H9 (cell line): ENCODE results near the gene CAPN5. TPM values are rescaled to one million over a fixed set of nuclear protein-coding genes. Genes with fewer than 3 reads are reported as not detected.

Experiments
- DNase-seq: peaks from one replicate; pipeline ENCODE4 v3.0.0-alpha.2; 2017
- H2AFZ ChIP-seq: one replicate; pipeline ENCODE4 v1.6.1; 2013; ENCODE audit warnings: mild to moderate bottlenecking, low read length, control low read depth, moderate library complexity
- H2AK5ac ChIP-seq: 2 replicates; pipeline ENCODE4 v1.6.1; 2013; ENCODE audit warnings: low read length, control low read depth, mixed read lengths; ENCODE audit not compliant: insufficient read length
- H2BK120ac ChIP-seq: one replicate; pipeline ENCODE4 v1.6.1; 2013; ENCODE audit warnings: low read depth, mild to moderate bottlenecking, low read length, control low read depth, inconsistent platforms; ENCODE audit not compliant: poor library complexity, severe bottlenecking
- H2BK12ac ChIP-seq: 2 replicates; pipeline ENCODE4 v1.6.1; 2013; ENCODE audit warnings: low read length, control low read depth, mixed read lengths, low read depth; ENCODE audit not compliant: insufficient read length
- H2BK15ac ChIP-seq: 2 replicates; pipeline ENCODE4 v1.6.1; 2013; ENCODE audit warnings: low read depth, low read length, control low read depth
- H2BK20ac ChIP-seq: one replicate; pipeline ENCODE4 v1.6.1; 2013; ENCODE audit warnings: low read depth, mild to moderate bottlenecking, low read length, control low read depth, inconsistent platforms; ENCODE audit not compliant: poor library complexity, severe bottlenecking
- H2BK5ac ChIP-seq: 2 replicates; pipeline ENCODE4 v1.6.1; 2013; ENCODE audit warnings: low read length, control low read depth, mixed read lengths; ENCODE audit not compliant: insufficient read length
- H3K14ac ChIP-seq: 2 replicates; pipeline ENCODE4 v1.6.1; 2013; ENCODE audit warnings: low read length, control low read depth; ENCODE audit not compliant: insufficient read depth
- H3K18ac ChIP-seq: 2 replicates; pipeline ENCODE4 v1.6.1; 2013; ENCODE audit warnings: low read depth, mild to moderate bottlenecking, mixed read lengths, low read length, control low read depth; ENCODE audit not compliant: insufficient read length
- H3K23ac ChIP-seq: 2 replicates; pipeline ENCODE4 v1.6.1; 2013; ENCODE audit warnings: low read length, control low read depth, mixed read lengths, low read depth; ENCODE audit not compliant: insufficient read length
- H3K23me2 ChIP-seq: 2 replicates; pipeline ENCODE4 v1.6.1; 2013; ENCODE audit warnings: low read depth, mild to moderate bottlenecking, mixed read lengths, low read length, control low read depth; ENCODE audit not compliant: insufficient read length, poor library complexity, severe bottlenecking
- H3K27ac ChIP-seq: 2 replicates; pipeline ENCODE4 v1.5.1; 2013; ENCODE audit warnings: low read length, control low read depth, mixed read lengths, low read depth; ENCODE audit not compliant: insufficient read length
- H3K27me3 ChIP-seq: 2 replicates; pipeline ENCODE4 v1.6.1; 2013; ENCODE audit warnings: low read length, control low read depth, inconsistent platforms; ENCODE audit not compliant: insufficient read depth
- H3K4ac ChIP-seq: 2 replicates; pipeline ENCODE4 v1.6.1; 2013; ENCODE audit warnings: low read depth, mild to moderate bottlenecking, control low read depth, inconsistent platforms, low read length, moderate library complexity
- H3K4me1 ChIP-seq: 2 replicates; pipeline ENCODE4 v1.6.1; 2013; ENCODE audit warnings: low read length, control low read depth, inconsistent platforms; ENCODE audit not compliant: insufficient read depth
- H3K4me2 ChIP-seq: 2 replicates; pipeline ENCODE4 v1.6.1; 2013; ENCODE audit warnings: low read length, control low read depth, mixed read lengths; ENCODE audit not compliant: insufficient read length, insufficient read depth
- H3K56ac ChIP-seq: 2 replicates; pipeline ENCODE4 v1.6.1; 2013; ENCODE audit warnings: low read depth, mild to moderate bottlenecking, mixed read lengths, low read length, control low read depth; ENCODE audit not compliant: insufficient read length
- H3K79me1 ChIP-seq: 2 replicates; pipeline ENCODE4 v1.6.1; 2013; ENCODE audit warnings: low read depth, mild to moderate bottlenecking, moderate library complexity, low read length, control low read depth, inconsistent platforms; ENCODE audit not compliant: insufficient read depth, poor library complexity, severe bottlenecking
- H3K79me2 ChIP-seq: 2 replicates; pipeline ENCODE4 v1.6.1; 2013; ENCODE audit warnings: low read length, control low read depth, inconsistent platforms; ENCODE audit not compliant: insufficient read depth
- H3K9ac ChIP-seq: 2 replicates; pipeline ENCODE4 v1.6.1; 2013; ENCODE audit warnings: low read length, control low read depth, mixed read lengths; ENCODE audit not compliant: insufficient read length; ENCODE audit errors: extremely low read depth
- H3K9me3 ChIP-seq: one replicate; pipeline ENCODE4 v1.6.1; 2013; ENCODE audit warnings: low read depth, low read length, inconsistent platforms; ENCODE audit not compliant: control insufficient read depth
- H3T11ph ChIP-seq: one replicate; pipeline ENCODE4 v1.6.1; 2013; ENCODE audit warnings: mild to moderate bottlenecking, low read length, control low read depth, inconsistent platforms
- H4K20me1 ChIP-seq: one replicate; pipeline ENCODE4 v1.6.1; 2013; ENCODE audit not compliant: control insufficient read depth, insufficient read length, insufficient read depth
- H4K5ac ChIP-seq: 2 replicates; pipeline ENCODE4 v1.6.1; 2013; ENCODE audit warnings: low read depth, mild to moderate bottlenecking, mixed read lengths, low read length, control low read depth; ENCODE audit not compliant: insufficient read length
- H4K8ac ChIP-seq: replicated peaks from 2 replicates; pipeline ENCODE4 v1.6.1; 2013; ENCODE audit warnings: low read length, control low read depth, mixed read lengths, low read depth; ENCODE audit not compliant: insufficient read length
- H4K91ac ChIP-seq: 2 replicates; pipeline ENCODE4 v1.6.1; 2013; ENCODE audit warnings: low read depth, mild to moderate bottlenecking, moderate library complexity, mixed read lengths, low read length, control low read depth; ENCODE audit not compliant: insufficient read length
- H3K27ac Mint-ChIP-seq, 3 experiments: 2 replicates in 2 of 3; 3 replicates in 1 of 3; pipeline ENCODE4 v1.8.0; 2020 to 2021; ENCODE audit warnings: mixed read lengths in 3 of 3, mild to moderate bottlenecking in 1 of 3, moderate library complexity in 1 of 3
- H3K27me3 Mint-ChIP-seq: 2 replicates; pipeline ENCODE4 v1.8.0; 2021; ENCODE audit warnings: low read depth, mild to moderate bottlenecking, moderate library complexity, mixed read lengths
- H3K36me3 Mint-ChIP-seq, 3 experiments: 2 replicates in 2 of 3; 3 replicates in 1 of 3; pipeline ENCODE4 v1.8.0; 2020 to 2021; ENCODE audit warnings: low read depth in 3 of 3, mixed read lengths in 3 of 3; ENCODE audit not compliant: insufficient read depth in 1 of 3
- H3K4me1 Mint-ChIP-seq, 2 experiments: 2 replicates each; pipeline ENCODE4 v1.8.0; 2020; ENCODE audit warnings: mixed read lengths in 2 of 2
- H3K4me3 Mint-ChIP-seq, 2 experiments: 2 replicates in 1 of 2; 3 replicates in 1 of 2; pipeline ENCODE4 v1.8.0; 2020 to 2021; ENCODE audit warnings: mild to moderate bottlenecking in 2 of 2, mixed read lengths in 2 of 2, moderate library complexity in 1 of 2
- H3K9me3 Mint-ChIP-seq, 2 experiments: 2 replicates in 1 of 2; 3 replicates in 1 of 2; pipeline ENCODE4 v1.8.0; 2020; ENCODE audit warnings: mild to moderate bottlenecking in 2 of 2, mixed read lengths in 2 of 2, moderate library complexity in 1 of 2
- CTCF ChIP-seq: fragments of 200-600 bp; sonication (generic); conservative IDR thresholded peaks from 3 replicates; pipeline ENCODE4 v1.8.0; 2021; ENCODE audit warnings: antibody characterized with exemption, mild to moderate bottlenecking
- WGBS: extraction: QIAGEN DNeasy Blood & Tissue Kit; methylation state at CpG from one replicate; pipeline ENCODE4 v1.1.7; 2013; ENCODE audit warnings: missing lambda C conversion rate, low lambda C conversion rate, mixed read lengths; ENCODE audit not compliant: insufficient read length; ENCODE audit errors: extremely low coverage; 5-methylcytosine and 5-hydroxymethylcytosine counted together
- total RNA-seq: library from RNA; stranded (reverse); gene quantifications from 2 replicates; pipeline ENCODE4 v1.2.1, GENCODE V29; 2021

The CAPN5 gene
- total RNA-seq, 1 experiment from 2014 or later, result 16.7 TPM

DNA sequence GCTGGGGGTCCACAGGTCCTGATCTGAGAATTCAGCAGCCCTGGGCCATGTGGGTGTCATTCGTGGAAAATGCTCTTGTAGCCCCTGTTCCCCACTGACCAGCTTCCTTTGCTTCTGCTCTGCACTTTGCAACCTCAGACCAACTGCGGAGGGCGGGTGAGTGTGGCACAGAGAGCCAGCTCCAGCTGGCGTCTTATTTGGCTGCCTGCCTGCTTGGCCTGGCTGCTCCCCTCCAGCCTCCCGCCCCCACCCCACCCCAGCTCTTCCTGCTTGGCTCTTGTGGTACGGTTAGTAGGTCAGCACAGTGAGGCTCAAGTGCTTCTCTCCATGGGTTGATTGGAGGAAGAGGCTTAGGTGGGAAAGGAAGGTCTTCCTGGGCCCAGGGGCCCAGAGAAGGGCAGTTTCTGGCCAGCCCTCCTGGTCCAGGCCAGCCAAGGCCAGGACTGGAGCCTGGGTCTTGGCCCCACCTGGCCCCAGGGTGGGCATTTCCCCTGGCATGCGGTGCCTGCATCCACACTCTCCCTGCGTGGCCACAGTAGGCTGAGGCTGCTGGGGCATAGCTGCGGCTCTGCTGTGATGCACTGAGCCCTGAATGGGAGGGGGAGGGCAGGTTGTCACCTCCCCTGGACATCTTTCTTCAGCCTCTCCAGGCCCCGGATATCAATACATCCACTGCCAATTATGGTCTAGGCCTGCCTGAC, 87.8 kb downstream of the CAPN5 start:
- no peak for TF ChIP-seq CTCF
- H4K20me1 ChIP-seq, result no peaks in the 10 kb centered on the region
- Mint-ChIP-seq H3K36me3 (no peaks in the 10 kb centered on the region; a peak in 1 of 7 replicates), H3K4me1 (peaks cover 5 to 7% of the 10 kb centered on the region in 2 experiments), H3K9me3 (no peaks in the 10 kb centered on the region), H3K4me3 (no peak overlapping the region), H3K27ac (peak overlapping the region in 1 of 3 experiments; percentile 60; a peak in 1 of 7 replicates), H3K27me3 (peaks cover 4% of the 10 kb centered on the region)
- no peaks in the 10 kb centered on the region for H3K4me1 ChIP-seq
- no peak overlapping the region for H2BK15ac ChIP-seq
- H3K27me3 ChIP-seq, result no peaks in the 10 kb centered on the region
- no peaks in the 10 kb centered on the region for H3K9me3 ChIP-seq
- no peaks in the 10 kb centered on the region for H3K23me2 ChIP-seq
- H3K56ac ChIP-seq, result no peak overlapping the region
- no peak overlapping the region for H2AFZ ChIP-seq
- H2BK12ac ChIP-seq, result no peak overlapping the region
- H2BK5ac ChIP-seq, result no peak overlapping the region
- H2AK5ac ChIP-seq, result no peak overlapping the region
- no peak overlapping the region for H3K4ac ChIP-seq
- H3K79me1 ChIP-seq, result no peaks in the 10 kb centered on the region
- H3K23ac ChIP-seq, result no peak overlapping the region
- H3K14ac ChIP-seq, result no peak overlapping the region
- WGBS, result no CpG with 5 or more reads among the region's 10 CpGs
- no peak overlapping the region for H4K5ac ChIP-seq
- H2BK20ac ChIP-seq, result no peak overlapping the region
- no peak overlapping the region for H4K8ac ChIP-seq
- no peak overlapping the region for H3K27ac ChIP-seq
- H3K18ac ChIP-seq, result no peak overlapping the region
- no peak for DNase-seq
- no peak overlapping the region for H4K91ac ChIP-seq
- H3T11ph ChIP-seq, result no peak overlapping the region
- no peak overlapping the region for H3K9ac ChIP-seq
- H2BK120ac ChIP-seq, result no peak overlapping the region
- H3K79me2 ChIP-seq, result no peaks in the 10 kb centered on the region
- H3K4me2 ChIP-seq, result no peak overlapping the region
